ENCODE results near the gene ASCL5. TPM values are rescaled to one million over a fixed set of nuclear protein-coding genes. Genes with fewer than 3 reads are reported as not detected.
"Not testable (repeated sequence)": the region's sequence is repeated elsewhere in the genome, so short reads cannot be mapped to it uniquely, and the experiment has no call there.

ASCL5 gene
- not detected in 2 replicates for total RNA-seq

- no peak for DNase-seq (ENCODE audit: low read depth, low spot score)
These were observed at the start of gene ASCL5 for GRCh38 chr1:201126832-201127754. Gene ASCL5, minus strand, starts transcription at chr1:201127184. Its CDS starts 11,812 bp downstream, at chr1:201115372.

GRCh38 chr1:201175820-201176500 lies 49.0 kb upstream of the ASCL5 start:
- DNase-seq (ENCODE audit: low read depth, low spot score), result no peak

GRCh38 chr1:201173736-201174135 lies 46.8 kb upstream of the ASCL5 start:
- DNase-seq (ENCODE audit: low read depth, low spot score), result no peak

- no peak for DNase-seq (ENCODE audit: low read depth, low spot score)
These were observed 46.1 kb upstream of the ASCL5 start for GRCh38 chr1:201172999-201173610.

GRCh38 chr1:201172326-201172725 lies 45.3 kb upstream of the ASCL5 start:
- DNase-seq (ENCODE audit: low read depth, low spot score), result no peak

GRCh38 chr1:201171063-201172036 lies 44.4 kb upstream of the ASCL5 start:
- no peak for DNase-seq (ENCODE audit: low read depth, low spot score)

GRCh38 chr1:201170533-201171062 lies 43.6 kb upstream of the ASCL5 start:
- peak; percentile 27 for DNase-seq (ENCODE audit: low read depth, low spot score)

GRCh38 chr1:201169971-201170532 lies 43.1 kb upstream of the ASCL5 start:
- DNase-seq (ENCODE audit: low read depth, low spot score), result no peak

GRCh38 chr1:201169203-201169602 lies 42.2 kb upstream of the ASCL5 start:
- DNase-seq (ENCODE audit: low read depth, low spot score), result no peak

GRCh38 chr1:201167041-201167991 lies 40.3 kb upstream of the ASCL5 start:
- DNase-seq (ENCODE audit: low read depth, low spot score), result no peak

- no peak for DNase-seq (ENCODE audit: low read depth, low spot score)
These were observed 37.7 kb upstream of the ASCL5 start for GRCh38 chr1:201164645-201165044.

- no peak for DNase-seq (ENCODE audit: low read depth, low spot score)
These were observed 36.7 kb upstream of the ASCL5 start for GRCh38 chr1:201163707-201164106.

GRCh38 chr1:201163036-201163435 lies 36.1 kb upstream of the ASCL5 start:
- not testable (repeated sequence) for DNase-seq (ENCODE audit: low read depth, low spot score)

GRCh38 chr1:201157949-201158348 lies 31.0 kb upstream of the ASCL5 start:
- DNase-seq (ENCODE audit: low read depth, low spot score), result no peak

GRCh38 chr1:201156819-201157218 lies 29.8 kb upstream of the ASCL5 start:
- DNase-seq (ENCODE audit: low read depth, low spot score), result no peak

GRCh38 chr1:201156346-201156745 lies 29.4 kb upstream of the ASCL5 start:
- DNase-seq (ENCODE audit: low read depth, low spot score), result no peak

- no peak for DNase-seq (ENCODE audit: low read depth, low spot score)
These were observed 28.4 kb upstream of the ASCL5 start for GRCh38 chr1:201155354-201155753.

- peak; percentile 79 for DNase-seq (ENCODE audit: low read depth, low spot score)
These were observed 27.6 kb upstream of the ASCL5 start, which contains the start of gene TMEM9 for GRCh38 chr1:201154389-201155165. Gene TMEM9, minus strand, starts transcription at chr1:201154474. Its CDS starts 551 bp downstream, at chr1:201153923.

Data from pulmonary artery endothelial cell (primary cell).